GM12878 (cell line): ENCODE data around the gene ARRDC5. TPM values are rescaled to one million over a fixed set of nuclear protein-coding genes. Genes with fewer than 3 reads are reported as not detected.

Experiments used
- ATAC-seq: fragments of 200-7000 bp; cut with Tn5 transposase; 3 replicates; pipeline ENCODE4 v1.9.1; 2020; ENCODE audit warnings: mild to moderate bottlenecking, moderate library complexity
- BruUV-seq: library from RNA; stranded (reverse); fragments of 400-500 nt; replicated peaks from 2 replicates; lab custom pipeline; 2021; lab: Mats Ljungman, UMichigan
- CTCF ChIA-PET: fragments of 300-600 bp; sonication (Branson Sonifier 250); formaldehyde crosslinking; extraction: SDS; loops from one replicate; lab custom pipeline; 2021; ENCODE audit warnings: inconsistent platforms; lab: Yijun Ruan, JAX
- POLR2A ChIA-PET: fragments of 350-600 bp; formaldehyde crosslinking; extraction: SDS; loops from one replicate; lab custom pipeline; 2021; ENCODE audit warnings: inconsistent platforms; lab: Charles Lee
- RAD21 ChIA-PET: fragments of 300-600 bp; sonication (Branson Sonifier 250); formaldehyde crosslinking; loops from one replicate; lab custom pipeline; 2023; ENCODE audit warnings: antibody characterized with exemption; ENCODE audit not compliant: unreplicated experiment; lab: Charles Lee
- SMC1A ChIA-PET: fragments of 300-600 bp; sonication (Branson Sonifier 250); formaldehyde crosslinking; loops from one replicate; lab custom pipeline; 2023; ENCODE audit not compliant: unreplicated experiment, uncharacterized antibody; lab: Charles Lee
- DNase-seq: peaks from one replicate; pipeline ENCODE4 v3.0.0-alpha.2; 2011; ENCODE audit warnings: low read depth, low spot score
- FAIRE-seq: peaks from 3 replicates; lab custom pipeline; 2011; peaks lifted over from hg19 to GRCh38; lab: Jason Lieb, UNC
- H2AFZ ChIP-seq: 2 replicates; pipeline ENCODE4 v1.6.0; 2011; ENCODE audit warnings: low read depth, low read length, control low read depth; ENCODE audit not compliant: control insufficient read depth
- H3K27ac ChIP-seq: 2 replicates; pipeline ENCODE4 v1.5.1; 2011; ENCODE audit warnings: control low read depth; ENCODE audit not compliant: control insufficient read depth, insufficient read depth
- H3K27me3 ChIP-seq, 2 experiments: replicated peaks in 1 of 2; 2 replicates each; pipeline versions ENCODE4 v1.6.0 to v1.6.1; 2011; ENCODE audit warnings: low read length in 1 of 2; ENCODE audit not compliant: control insufficient read depth in 2 of 2, insufficient read depth in 2 of 2
- H3K36me3 ChIP-seq, 2 experiments: 2 replicates each; pipeline ENCODE4 v1.5.1; 2011; ENCODE audit warnings: low read length in 1 of 2; ENCODE audit not compliant: control insufficient read depth in 2 of 2, insufficient read depth in 2 of 2
- H3K4me1 ChIP-seq: 2 replicates; pipeline ENCODE4 v1.6.1; 2011; ENCODE audit warnings: mild to moderate bottlenecking, low read length, moderate library complexity, mixed read lengths; ENCODE audit not compliant: control insufficient read depth, insufficient read depth
- H3K4me2 ChIP-seq: 2 replicates; pipeline ENCODE4 v1.6.0; 2011; ENCODE audit warnings: control low read depth; ENCODE audit not compliant: control insufficient read depth, insufficient read depth
- H3K4me3 ChIP-seq: fragments of 200-600 bp; sonication (generic); 2 replicates; pipeline ENCODE4 v1.5.1; 2016
- H3K79me2 ChIP-seq: 2 replicates; pipeline ENCODE4 v1.6.0; 2011; ENCODE audit warnings: low read length; ENCODE audit not compliant: control insufficient read depth, insufficient read depth
- H3K9ac ChIP-seq: 2 replicates; pipeline ENCODE4 v1.8.0; 2011; ENCODE audit warnings: low read length, control low read depth, mixed read lengths; ENCODE audit not compliant: control insufficient read depth, insufficient read depth
- H3K9me3 ChIP-seq: replicated peaks from 3 replicates; pipeline ENCODE4 v1.5.1; 2011; ENCODE audit warnings: mild to moderate bottlenecking, low read length; ENCODE audit not compliant: control insufficient read depth, insufficient read depth
- H4K20me1 ChIP-seq: 2 replicates; pipeline ENCODE4 v1.6.0; 2011; ENCODE audit not compliant: control insufficient read depth, insufficient read depth
- ATF3 ChIP-seq: IDR thresholded peaks from 2 replicates; pipeline ENCODE4 v1.6.1; 2011; ENCODE audit warnings: low read depth, mild to moderate bottlenecking, low read length, moderate library complexity, borderline replicate concordance; ENCODE audit errors: extremely low read depth
- BCL11A ChIP-seq: IDR thresholded peaks from 2 replicates; pipeline ENCODE4 v1.6.1; 2011; ENCODE audit warnings: low read depth, low read length
- CEBPB ChIP-seq, 2 experiments: fragments of 150-350 bp in 1 of 2; IDR thresholded peaks; 2 replicates each; pipeline ENCODE4 v1.6.1; 2012 to 2014; ENCODE audit warnings: low read depth in 2 of 2, low read length in 2 of 2, borderline replicate concordance in 1 of 2, inconsistent platforms in 1 of 2
- CEBPZ ChIP-seq: fragments of 150-350 bp; IDR thresholded peaks from 2 replicates; pipeline ENCODE4 v1.6.1; 2016; ENCODE audit warnings: low read depth, low read length
- HCFC1 ChIP-seq: fragments of 150-350 bp; IDR thresholded peaks from 2 replicates; pipeline ENCODE4 v1.6.1; 2014; ENCODE audit warnings: low read length
- HDAC2 ChIP-seq: fragments of 200-600 bp; sonication (generic); IDR thresholded peaks from 2 replicates; pipeline ENCODE4 v1.6.1; 2017
- HSF1 ChIP-seq: fragments of 150-350 bp; IDR thresholded peaks from 2 replicates; pipeline ENCODE4 v1.6.1; 2014; ENCODE audit warnings: mild to moderate bottlenecking, low read depth, low read length
- JUND ChIP-seq: IDR thresholded peaks from 2 replicates; pipeline ENCODE4 v1.6.1; 2012; ENCODE audit warnings: low read depth, mild to moderate bottlenecking, low read length, improper control_type of control experiment, moderate library complexity
- RB1 ChIP-seq: fragments of 450-650 bp; formaldehyde crosslinking; IDR thresholded peaks from 2 replicates; pipeline ENCODE4 v1.6.1; 2017; ENCODE audit warnings: mild to moderate bottlenecking, borderline replicate concordance
- ZNF207 ChIP-seq: fragments of 450-650 bp; IDR thresholded peaks from 2 replicates; pipeline ENCODE4 v1.6.1; 2014; ENCODE audit warnings: antibody characterized with exemption, mild to moderate bottlenecking, borderline replicate concordance
- WGBS: methylation state at CpG from one replicate; pipeline ENCODE4 v1.1.6; 2016; ENCODE audit warnings: low lambda C conversion rate; ENCODE audit not compliant: insufficient replicate concordance, insufficient coverage; ENCODE audit errors: missing lambda C conversion rate; 5-methylcytosine and 5-hydroxymethylcytosine counted together
- in situ Hi-C: fragments of 300-500 bp; cut with MboI; formaldehyde crosslinking; loops from 9 replicates; pipeline ENCODE4 v1.14.3; 2018; ENCODE audit warnings: mixed read lengths
- intact Hi-C: fragments of 100-400 bp; cut with micrococcal nuclease; formaldehyde crosslinking; loops from one replicate; pipeline ENCODE4 v1.14.2; 2022; ENCODE audit not compliant: unreplicated experiment
- polyA plus RNA-seq, 11 experiments: library from polyadenylated mRNA; depleted of rRNA in 4 of 11; unstranded in 6 of 11; stranded (reverse) in 5 of 11; fragments of >200 nt; fragmentation: Nextera tagmentation in 4 of 11; fragmentation: Illumina TruSeq in 1 of 11; extraction: Ambion mirVana in 4 of 11; extraction: Trizol in 1 of 11; gene quantifications; 1 replicate in 1 of 11; 2 replicates in 10 of 11; pipeline versions ENCODE4 v1.2.1 to v1.2.3, GENCODE V29; 2011 to 2016; ENCODE audit warnings: inconsistent platforms in 2 of 11, missing spikeins in 2 of 11, low read depth in 1 of 11
- total RNA-seq, 4 experiments: library from RNA; depleted of rRNA in 3 of 4; stranded (reverse); fragments of >200 nt in 3 of 4; fragmentation: Illumina TruSeq in 1 of 4; extraction: Trizol in 1 of 4; gene quantifications; 2 replicates each; pipeline versions ENCODE4 v1.2.1 to v1.2.3, GENCODE V29; 2013 to 2021

ARRDC5 gene
- total and polyA plus RNA-seq, 10 of the 15 experiments (the other 5 are each of a cell fraction or from before 2014, with no cell fraction given), result 0.03 to 0.38 (median 0.12) TPM; not detected in 2

- H3K4me1 ChIP-seq, result no peaks in the 10 kb centered on the region
- ChIA-PET RAD21 (no interaction called here), POLR2A (no interaction called here), CTCF (no interaction called here), SMC1A (no interaction called here)
- no peak overlapping the region for H2AFZ ChIP-seq
- peaks cover 12 to 50% of the 10 kb centered on the region in 2 experiments; a peak in 3 of 4 replicates for H3K36me3 ChIP-seq
- DNase-seq (no peak), ATAC-seq (no peak), FAIRE-seq (no peak)
- TF ChIP-seq JUND, result no peak
- TF ChIP-seq CEBPZ, result no peak
- no peak for TF ChIP-seq RB1
- TF ChIP-seq ZNF207, result no peak
- no peak for TF ChIP-seq CEBPB (IDR thresholded peaks at IDR 0.05; ENCODE audit: borderline replicate concordance in 1 of 2, low read depth in 2 of 2, low read length in 2 of 2)
- TF ChIP-seq HDAC2, result no peak
- TF ChIP-seq HSF1, result no peak
- no peak for TF ChIP-seq ATF3
- TF ChIP-seq BCL11A, result no peak
- TF ChIP-seq HCFC1, result no peak
- H3K27ac ChIP-seq, result no peak overlapping the region
- WGBS, result 96% methylated on average over 28 of the region's 28 CpGs
- H3K27me3 ChIP-seq, result no peaks in the 10 kb centered on the region
- in situ Hi-C loops, result no loop called here
- no peak overlapping the region for H3K4me3 ChIP-seq
- intact Hi-C loops, result no loop called here
- BruUV-seq, result no TSS peak
- H3K4me2 ChIP-seq, result no peak overlapping the region
- H3K79me2 ChIP-seq, result no peaks in the 10 kb centered on the region; the same call in 1 of the 2 replicates
- H4K20me1 ChIP-seq, result peaks cover 3% of the 10 kb centered on the region
- no peaks in the 10 kb centered on the region for H3K9me3 ChIP-seq
- no peak overlapping the region for H3K9ac ChIP-seq
These were observed 28.0 kb upstream of the ARRDC5 start for GRCh38 chr19:4930664-4931063.
